Measurements from ENCODE around the gene G6PC3. TPM values are rescaled to one million over a fixed set of nuclear protein-coding genes. Genes with fewer than 3 reads are reported as not detected.

Gene G6PC3
- total RNA-seq, 1 experiment from 2014 or later: 105 TPM

DNA sequence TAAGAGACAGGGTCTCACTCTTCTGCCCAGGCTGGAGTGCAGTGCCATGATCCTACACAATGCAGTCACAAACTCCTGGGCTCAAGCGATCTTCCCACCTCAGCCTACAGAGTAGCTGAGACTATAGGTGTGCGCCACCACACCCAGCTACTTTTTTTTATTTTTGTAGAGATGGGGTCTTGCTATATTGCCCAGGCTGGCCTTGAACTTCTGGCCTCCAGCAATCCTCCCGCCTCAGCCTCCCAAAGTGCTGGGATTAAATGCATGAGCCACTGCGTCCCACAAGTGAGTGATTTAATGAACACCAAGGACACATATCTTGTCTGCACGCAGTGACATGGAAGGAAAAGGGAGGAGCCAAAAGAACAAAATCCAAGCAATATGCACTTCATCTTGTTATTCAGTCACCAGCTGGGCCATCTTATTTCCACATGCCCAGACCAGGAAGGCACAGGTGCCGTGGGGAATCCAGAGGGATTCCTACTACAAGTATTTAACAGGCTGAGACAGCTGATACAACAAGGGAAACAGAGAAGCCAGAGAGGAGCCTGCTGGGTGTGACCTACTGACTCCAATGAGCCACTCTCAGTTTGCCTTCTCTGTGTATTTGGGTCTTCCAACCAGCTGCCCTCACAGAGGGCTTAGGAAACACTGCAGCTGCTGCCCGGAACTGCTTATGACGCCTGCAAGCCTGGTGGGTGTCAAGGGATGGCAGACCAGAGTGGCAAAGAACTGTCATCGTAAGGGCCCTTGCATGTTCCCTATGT is 21.1 kb upstream of the G6PC3 start:
- no peak overlapping the region for H3K9ac ChIP-seq (ENCODE audit: extremely low read depth, insufficient read length, low read length)
- no peak overlapping the region for H3K18ac ChIP-seq (ENCODE audit: insufficient read length, low read depth, low read length)
- no peak overlapping the region for H4K91ac ChIP-seq (ENCODE audit: insufficient read length, low read depth, low read length)
- Mint-ChIP-seq H3K27me3 (ENCODE audit: low read depth) (no peaks in the 10 kb centered on the region), H3K36me3 (ENCODE audit: insufficient read depth in 1 of 3, low read depth in 3 of 3) (peaks cover 32 to 82% (median 65%) of the 10 kb centered on the region in 3 experiments), H3K9me3 (no peaks in the 10 kb centered on the region), H3K4me3 (no peak overlapping the region), H3K4me1 (peaks cover 5 to 6% of the 10 kb centered on the region in 2 experiments), H3K27ac (peak overlapping the region in 1 of 3 experiments; percentile 40; a peak in 1 of 7 replicates)
- H2BK120ac ChIP-seq (ENCODE audit: low read depth, low read length, poor library complexity, severe bottlenecking): no peak overlapping the region
- no peaks in the 10 kb centered on the region for H3K27me3 ChIP-seq (ENCODE audit: insufficient read depth, low read length)
- H3K4me1 ChIP-seq (ENCODE audit: insufficient read depth, low read length): no peaks in the 10 kb centered on the region
- no peak overlapping the region for H2BK12ac ChIP-seq (ENCODE audit: insufficient read length, low read depth, low read length)
- peaks cover 18% of the 10 kb centered on the region for H3K79me1 ChIP-seq (ENCODE audit: insufficient read depth, low read depth, low read length, poor library complexity, severe bottlenecking)
- no peak overlapping the region for H2BK20ac ChIP-seq (ENCODE audit: low read depth, low read length, poor library complexity, severe bottlenecking)
- DNase-seq: no peak
- peaks cover 23% of the 10 kb centered on the region for H3K79me2 ChIP-seq (ENCODE audit: insufficient read depth, low read length)
- H2BK5ac ChIP-seq (ENCODE audit: insufficient read length, low read length): no peak overlapping the region
- no peak overlapping the region for H2AK5ac ChIP-seq (ENCODE audit: insufficient read length, low read length)
- H3K4ac ChIP-seq (ENCODE audit: low read depth, low read length): no peak overlapping the region
- no peak overlapping the region for H3K23ac ChIP-seq (ENCODE audit: insufficient read length, low read depth, low read length)
- no peak overlapping the region for H4K5ac ChIP-seq (ENCODE audit: insufficient read length, low read depth, low read length)
- no peak overlapping the region for H4K8ac ChIP-seq (replicated peaks; ENCODE audit: insufficient read length, low read depth, low read length)
- no peak overlapping the region for H2BK15ac ChIP-seq (ENCODE audit: low read depth, low read length)
- no peak overlapping the region for H3K27ac ChIP-seq (ENCODE audit: insufficient read length, low read depth, low read length)
- WGBS (ENCODE audit: extremely low coverage, insufficient read length, low lambda C conversion rate): no CpG with 5 or more reads among the region's 9 CpGs
- TF ChIP-seq, protein P1, sequence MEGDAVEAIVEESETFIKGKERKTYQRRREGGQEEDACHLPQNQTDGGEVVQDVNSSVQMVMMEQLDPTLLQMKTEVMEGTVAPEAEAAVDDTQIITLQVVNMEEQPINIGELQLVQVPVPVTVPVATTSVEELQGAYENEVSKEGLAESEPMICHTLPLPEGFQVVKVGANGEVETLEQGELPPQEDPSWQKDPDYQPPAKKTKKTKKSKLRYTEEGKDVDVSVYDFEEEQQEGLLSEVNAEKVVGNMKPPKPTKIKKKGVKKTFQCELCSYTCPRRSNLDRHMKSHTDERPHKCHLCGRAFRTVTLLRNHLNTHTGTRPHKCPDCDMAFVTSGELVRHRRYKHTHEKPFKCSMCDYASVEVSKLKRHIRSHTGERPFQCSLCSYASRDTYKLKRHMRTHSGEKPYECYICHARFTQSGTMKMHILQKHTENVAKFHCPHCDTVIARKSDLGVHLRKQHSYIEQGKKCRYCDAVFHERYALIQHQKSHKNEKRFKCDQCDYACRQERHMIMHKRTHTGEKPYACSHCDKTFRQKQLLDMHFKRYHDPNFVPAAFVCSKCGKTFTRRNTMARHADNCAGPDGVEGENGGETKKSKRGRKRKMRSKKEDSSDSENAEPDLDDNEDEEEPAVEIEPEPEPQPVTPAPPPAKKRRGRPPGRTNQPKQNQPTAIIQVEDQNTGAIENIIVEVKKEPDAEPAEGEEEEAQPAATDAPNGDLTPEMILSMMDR (conservative IDR thresholded peaks at IDR 0.05): no peak
- H4K20me1 ChIP-seq (ENCODE audit: control insufficient read depth, insufficient read depth, insufficient read length): no peaks in the 10 kb centered on the region
- H3K56ac ChIP-seq (ENCODE audit: insufficient read length, low read depth, low read length): no peak overlapping the region
- H3K4me2 ChIP-seq (ENCODE audit: insufficient read depth, insufficient read length, low read length): no peak overlapping the region
- H2AFZ ChIP-seq (ENCODE audit: low read length): no peak overlapping the region
- no peaks in the 10 kb centered on the region for H3K23me2 ChIP-seq (ENCODE audit: insufficient read length, low read depth, low read length, poor library complexity, severe bottlenecking)
- no peak overlapping the region for H3T11ph ChIP-seq (ENCODE audit: low read length)
- H3K14ac ChIP-seq (ENCODE audit: insufficient read depth, low read length): no peak overlapping the region
- H3K9me3 ChIP-seq (ENCODE audit: control insufficient read depth, low read depth, low read length): no peaks in the 10 kb centered on the region

Data from H9 (cell line).